Transverse colon (tissue), 4 donors: Measurements from ENCODE around the gene PLSCR1. TPM values are rescaled to one million over a fixed set of nuclear protein-coding genes. Genes with fewer than 3 reads are reported as not detected.

ENCODE experiments used
- DNase-seq: peaks from one replicate; pipeline ENCODE4 v3.0.0-alpha.2; 2019
- H3K27ac ChIP-seq, 4 donors: fragments of 200-600 bp; sonication (generic); 2 replicates each; pipeline ENCODE4 v1.5.1; 2016 to 2018; ENCODE audit warnings: inconsistent platforms in 4 of 4
- H3K27me3 ChIP-seq: fragments of 200-600 bp; sonication (generic); 2 replicates; pipeline ENCODE4 v1.5.1; 2017; ENCODE audit warnings: inconsistent platforms
- H3K36me3 ChIP-seq, 4 donors: fragments of 200-600 bp; sonication (generic); 2 replicates each; pipeline ENCODE4 v1.5.1; 2017 to 2019; ENCODE audit warnings: inconsistent platforms in 4 of 4
- H3K4me1 ChIP-seq, 4 donors: fragments of 200-600 bp; sonication (generic); 2 replicates each; pipeline ENCODE4 v1.5.1; 2017 to 2020; ENCODE audit warnings: inconsistent platforms in 4 of 4
- H3K4me3 ChIP-seq, 4 donors: fragments of 200-600 bp; sonication (generic); 1 replicate in 1 of 4; 2 replicates in 3 of 4; pipeline versions ENCODE4 v1.5.1 to v1.6.1; 2017 to 2019; ENCODE audit warnings: inconsistent platforms in 4 of 4
- H3K9me3 ChIP-seq, 2 donors: fragments of 200-600 bp; sonication (generic); 2 replicates each; pipeline ENCODE4 v1.5.1; 2017 to 2019; ENCODE audit warnings: inconsistent platforms in 2 of 2
- CTCF ChIP-seq, 5 experiments: fragments of 200-600 bp in 3 of 5; fragments of 450-650 bp in 2 of 5; sonication (generic) in 3 of 5; IDR thresholded peaks; 1 replicate in 2 of 5; 2 replicates in 3 of 5; pipeline ENCODE4 v1.5.1; 2016 to 2017; ENCODE audit warnings: antibody characterized with exemption in 5 of 5, inconsistent platforms in 3 of 5, mild to moderate bottlenecking in 2 of 5, moderate library complexity in 1 of 5
- EP300 ChIP-seq: sonication (generic); formaldehyde crosslinking; IDR thresholded peaks from one replicate; pipeline ENCODE4 v1.6.1; 2017; ENCODE audit warnings: antibody characterized with exemption, low read depth
- POLR2A ChIP-seq: fragments of 450-650 bp; IDR thresholded peaks from one replicate; pipeline ENCODE4 v1.6.1; 2016; ENCODE audit warnings: antibody characterized with exemption, mild to moderate bottlenecking, moderate library complexity
- POLR2AphosphoS5 ChIP-seq, 3 donors: sonication (generic); formaldehyde crosslinking; IDR thresholded peaks; one replicate each; pipeline ENCODE4 v1.6.1; 2016; ENCODE audit warnings: antibody characterized with exemption in 3 of 3
- WGBS, 2 donors: methylation state at CpG; one replicate each; pipeline ENCODE4 v1.1.5; 2018; ENCODE audit warnings: low coverage in 1 of 2; 5-methylcytosine and 5-hydroxymethylcytosine counted together
- in situ Hi-C, 4 donors: fragments of 200-750 bp; cut with MboI; loops; one replicate each; pipeline versions ENCODE4 v1.15.0 to v1.15.1; 2017; ENCODE audit warnings: low sequenced_read_pairs in 3 of 4, low pct_ligation_motif_present in 1 of 4, low pct_unique_long_range_greater_than_20kb in 1 of 4
- intact Hi-C: fragments of 100-400 bp; cut with DNase I; formaldehyde crosslinking; loops from one replicate; pipeline ENCODE4 v1.15.1; 2023; ENCODE audit warnings: low total_unique reads
- total RNA-seq, 4 donors: library from RNA; depleted of rRNA; stranded (reverse); fragments of >200 nt; gene quantifications; one replicate each; pipeline ENCODE4 v1.1.0, GENCODE V29; 2016

PLSCR1 gene
- total RNA-seq, 4 donors from 2014 or later: 101 to 333 (median 214) TPM

GRCh38 chr3:146469150-146470017, 75.0 kb downstream of the PLSCR1 start, which contains the start of gene PLSCR2:
Gene PLSCR2 (minus strand): TSS chr3:146469561. CDS start chr3:146459904, 9,657 bp downstream.
- TF ChIP-seq CTCF (IDR thresholded peaks at IDR 0.05) (no peak), EP300 (no peak), POLR2A (peak; percentile 53), POLR2AphosphoS5 (IDR thresholded peaks at IDR 0.05) (peak in 2 of 3 donors; percentile 45 to 70)
- H3K9me3 ChIP-seq: no peaks in the 10 kb centered on the region
- no peaks in the 10 kb centered on the region for H3K27me3 ChIP-seq
- H3K27ac ChIP-seq: peak within 1 kb of the TSS; percentile 57 to 85 (median 82)
- peaks cover 0 to 18% (median 5%) of the 10 kb centered on the region in 4 donors for H3K4me1 ChIP-seq
- in situ Hi-C loops: no loop called here
- H3K4me3 ChIP-seq: peak within 1 kb of the TSS; percentile 39 to 66 (median 46)
- no peaks in the 10 kb centered on the region for H3K36me3 ChIP-seq
- intact Hi-C loops: no loop called here
- peak; percentile 83 for DNase-seq
- 3 to 24% methylated on average over 5 to 51 of the region's 51 CpGs for WGBS, 2 donors

- Histone ChIP-seq H3K27ac (peak overlapping the region; percentile 57 to 85 (median 82)), H3K27me3 (no peaks in the 10 kb centered on the region), H3K36me3 (no peaks in the 10 kb centered on the region), H3K9me3 (no peaks in the 10 kb centered on the region), H3K4me3 (peak overlapping the region in 2 of 4 donors; percentile 42 to 66), H3K4me1 (peaks cover 0 to 19% (median 5%) of the 10 kb centered on the region in 4 donors)
- WGBS, 2 donors: 49 to 68% methylated on average over 2 to 10 of the region's 10 CpGs
- no peak for DNase-seq
- TF ChIP-seq POLR2A (no peak), CTCF (IDR thresholded peaks at IDR 0.05) (no peak), POLR2AphosphoS5 (IDR thresholded peaks at IDR 0.05) (no peak), EP300 (no peak)
- intact Hi-C loops (no loop called here), in situ Hi-C loops (no loop called here)
Observed at GRCh38 chr3:146468671-146469149, 75.7 kb downstream of the PLSCR1 start.

GRCh38 chr3:146468234-146468633, 76.2 kb downstream of the PLSCR1 start:
- intact Hi-C loops (no loop called here), in situ Hi-C loops (no loop called here)
- Histone ChIP-seq H3K4me1 (peaks cover 0 to 19% (median 5%) of the 10 kb centered on the region in 4 donors), H3K4me3 (no peak overlapping the region), H3K27me3 (no peaks in the 10 kb centered on the region), H3K27ac (peak overlapping the region in 1 of 4 donors; percentile 57), H3K36me3 (no peaks in the 10 kb centered on the region), H3K9me3 (no peaks in the 10 kb centered on the region)
- DNase-seq: no peak
- 58 to 64% methylated on average over 4 of the region's 4 CpGs for WGBS, 2 donors
- TF ChIP-seq EP300 (no peak), POLR2A (no peak), POLR2AphosphoS5 (IDR thresholded peaks at IDR 0.05) (no peak), CTCF (IDR thresholded peaks at IDR 0.05) (no peak)

- 6 to 69% methylated on average over 1 of the region's 1 CpG for WGBS, 2 donors
- H3K4me3 ChIP-seq: no peak overlapping the region
- in situ Hi-C loops (no loop called here), intact Hi-C loops (no loop called here)
- no peak overlapping the region for H3K27ac ChIP-seq
- H3K27me3 ChIP-seq: no peaks in the 10 kb centered on the region
- no peaks in the 10 kb centered on the region for H3K36me3 ChIP-seq
- peaks cover 0 to 19% (median 5%) of the 10 kb centered on the region in 4 donors for H3K4me1 ChIP-seq
- H3K9me3 ChIP-seq: no peaks in the 10 kb centered on the region
- TF ChIP-seq CTCF (IDR thresholded peaks at IDR 0.05): no peak
- no peak for TF ChIP-seq POLR2AphosphoS5 (IDR thresholded peaks at IDR 0.05)
- no peak for TF ChIP-seq EP300
- no peak for TF ChIP-seq POLR2A
- DNase-seq: no peak
Observed at GRCh38 chr3:146466604-146467003, 77.8 kb downstream of the PLSCR1 start.
